Esophagus squamous epithelium (tissue), 4 donors: Measurements from ENCODE around the gene NOL4L.

ENCODE experiments used
- CTCF ChIP-seq, 6 experiments: fragments of 450-650 bp in 4 of 6; fragments of 200-600 bp in 2 of 6; sonication (generic) in 2 of 6; IDR thresholded peaks; one replicate each; pipeline ENCODE4 v1.5.1; 2016 to 2019; ENCODE audit warnings: antibody characterized with exemption in 6 of 6, mild to moderate bottlenecking in 4 of 6, moderate library complexity in 4 of 6
- POLR2A ChIP-seq, 4 donors: fragments of 450-650 bp; IDR thresholded peaks; one replicate each; pipeline ENCODE4 v1.6.1; 2017; ENCODE audit warnings: antibody characterized with exemption in 4 of 4, mild to moderate bottlenecking in 4 of 4, moderate library complexity in 3 of 4

- TF ChIP-seq CTCF (IDR thresholded peaks at IDR 0.05) (no peak), POLR2A (IDR thresholded peaks at IDR 0.05) (no peak)
Observed at GRCh38 chr20:32526541-32526940, 58.6 kb downstream of the NOL4L start.
